ENCODE data around the gene HGFAC.
"Not testable (repeated sequence)": the region's sequence is repeated elsewhere in the genome, so short reads cannot be mapped to it uniquely, and the experiment has no call there.

Gene HGFAC

DNA sequence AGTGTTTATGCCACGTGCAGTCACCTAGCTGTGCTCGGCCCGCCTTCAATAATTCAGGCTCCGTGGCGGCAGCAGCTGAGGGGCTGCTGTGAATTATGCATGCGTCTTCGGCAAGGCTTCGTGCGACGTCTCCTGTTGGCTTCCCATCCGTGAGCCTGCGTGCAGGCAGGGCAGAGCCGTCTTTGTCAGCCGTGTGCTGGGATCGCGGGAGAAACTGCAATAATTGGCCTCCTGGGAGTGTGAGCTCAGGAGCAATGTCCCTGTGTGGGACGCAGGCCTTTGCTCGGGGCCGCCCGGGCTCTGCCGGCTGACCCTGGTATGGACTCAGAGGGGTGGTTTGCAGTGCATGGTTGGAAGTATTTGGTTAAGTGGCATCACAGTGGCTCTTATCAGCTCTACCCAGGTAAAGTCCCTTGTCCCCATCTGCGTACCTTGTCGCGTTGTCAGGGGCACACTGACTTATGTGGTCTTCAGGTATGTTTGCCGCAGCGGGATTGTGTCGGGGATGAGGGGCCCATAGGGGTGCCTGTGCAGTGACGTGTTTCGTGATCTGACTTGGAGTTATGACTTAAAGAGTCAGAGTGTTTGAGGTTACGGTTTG, 34.5 kb upstream of the HGFAC start:
- Mint-ChIP-seq H3K4me1 (no peaks in the 10 kb centered on the region), H3K27me3 (no peaks in the 10 kb centered on the region), H3K27ac (no peak overlapping the region), H3K9me3 (no peaks in the 10 kb centered on the region), H3K4me3 (no peak overlapping the region), H3K36me3 (no peaks in the 10 kb centered on the region)
- DNase-seq (ENCODE audit: low spot score in 2 of 2) (no peak), ATAC-seq (ENCODE audit: low read depth) (no peak)

DNA sequence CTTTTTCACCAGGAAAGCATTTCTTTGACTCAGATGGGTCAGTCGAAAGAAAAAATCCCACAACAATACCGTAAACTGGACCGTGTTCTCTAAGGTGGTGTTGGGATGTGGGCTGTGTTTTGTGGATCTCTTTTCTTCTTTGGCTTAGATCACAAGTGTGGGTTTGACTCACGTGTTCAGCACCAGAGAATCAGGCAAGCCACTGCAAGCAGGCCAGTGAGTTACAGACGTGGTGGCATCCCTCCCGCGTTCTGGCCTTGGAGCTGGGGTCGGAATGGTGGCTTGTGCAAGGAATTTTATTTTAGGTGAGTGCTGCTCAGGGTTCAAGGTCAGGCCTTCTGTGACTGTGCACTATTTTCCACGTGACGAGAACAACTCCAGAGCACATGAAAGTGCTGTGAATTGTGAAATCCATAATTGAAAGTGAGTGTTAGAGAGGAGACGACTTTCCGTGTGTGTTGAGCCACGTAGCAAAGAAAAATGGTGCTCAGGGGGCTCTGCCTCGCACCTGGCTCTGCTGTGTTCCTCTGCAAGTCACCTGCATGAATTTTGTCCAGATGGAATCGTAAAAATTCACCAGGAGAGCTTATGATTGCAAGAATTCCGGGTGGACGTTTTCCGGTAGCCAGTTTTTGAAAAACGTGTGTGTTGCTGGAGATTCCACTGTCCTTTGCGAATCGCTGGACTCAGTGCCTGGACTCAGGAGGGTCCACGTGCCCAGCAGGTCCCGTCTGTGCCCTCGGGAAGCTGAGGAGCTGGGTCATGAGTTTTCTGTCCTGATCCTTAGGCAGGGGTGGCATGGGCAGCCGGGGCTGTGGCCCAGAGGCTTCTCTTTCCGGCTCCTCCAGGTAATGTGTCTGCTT, 33.6 kb upstream of the HGFAC start:
- Mint-ChIP-seq H3K36me3 (no peaks in the 10 kb centered on the region), H3K9me3 (no peaks in the 10 kb centered on the region), H3K4me1 (no peaks in the 10 kb centered on the region), H3K4me3 (no peak overlapping the region), H3K27me3 (no peaks in the 10 kb centered on the region), H3K27ac (no peak overlapping the region)
- no peak for DNase-seq (ENCODE audit: low spot score in 2 of 2)
- ATAC-seq (ENCODE audit: low read depth): no peak

DNA sequence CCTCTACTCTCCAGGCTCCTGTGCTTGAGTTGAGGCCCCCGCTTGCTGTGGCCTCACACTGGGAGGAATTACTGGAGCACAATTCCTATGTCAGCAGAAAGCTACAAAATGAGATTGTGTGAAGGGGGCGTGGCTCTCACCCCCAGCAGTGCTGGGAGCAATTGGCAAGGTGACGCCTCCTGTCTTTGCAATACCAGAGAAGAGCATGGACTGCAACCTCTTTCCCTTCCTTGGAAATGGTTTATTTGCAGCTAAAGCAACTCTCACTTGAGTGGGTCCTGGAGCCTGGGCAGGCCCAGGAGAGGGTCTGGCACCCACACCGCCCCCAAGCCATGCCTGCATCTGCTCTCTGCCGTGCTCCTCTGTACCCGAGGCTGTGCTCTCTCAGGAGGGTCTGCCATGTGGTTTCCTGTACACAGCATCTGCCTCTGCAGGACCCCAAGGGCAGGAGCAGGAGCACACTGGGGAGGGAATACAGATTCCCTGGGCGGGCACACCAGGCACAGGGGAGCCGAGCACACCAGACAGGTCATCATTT, 32.9 kb upstream of the HGFAC start:
- DNase-seq (ENCODE audit: low spot score in 2 of 2) (no peak), ATAC-seq (ENCODE audit: low read depth) (no peak)
- Mint-ChIP-seq H3K4me1 (no peaks in the 10 kb centered on the region), H3K4me3 (no peak overlapping the region), H3K36me3 (no peaks in the 10 kb centered on the region), H3K27me3 (peaks cover 3% of the 10 kb centered on the region), H3K27ac (no peak overlapping the region), H3K9me3 (no peaks in the 10 kb centered on the region)

DNA sequence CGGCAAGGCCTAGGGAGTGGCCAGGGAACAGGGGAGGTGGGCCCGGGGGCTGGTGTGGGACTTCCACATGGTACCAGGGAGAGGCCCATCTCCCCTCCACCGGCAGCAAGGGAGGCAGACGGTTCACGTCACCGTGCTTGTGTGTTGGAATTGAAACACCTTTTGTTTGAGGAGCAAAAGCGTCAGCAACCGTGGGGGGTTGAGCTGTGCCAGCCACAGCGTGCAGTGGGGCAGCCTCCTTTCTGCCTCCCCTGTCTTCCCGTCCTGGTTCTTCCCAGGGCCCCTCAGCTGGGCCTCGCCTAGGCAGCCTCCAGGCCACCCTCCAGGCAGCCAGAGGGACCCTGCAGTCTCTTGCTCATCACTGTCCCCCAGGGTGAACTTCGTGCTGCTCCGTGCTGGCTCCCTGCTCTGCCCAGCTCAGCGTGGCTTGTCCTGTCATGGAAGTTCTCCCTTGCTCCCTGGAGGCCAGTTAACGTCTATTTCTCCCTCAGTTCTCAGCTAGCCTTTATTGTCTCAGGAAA, 32.1 kb upstream of the HGFAC start:
- DNase-seq (ENCODE audit: low spot score in 2 of 2): no peak
- peaks cover under 1% of the 10 kb centered on the region for H3K36me3 Mint-ChIP-seq
- H3K9me3 Mint-ChIP-seq: no peaks in the 10 kb centered on the region
- H3K27ac Mint-ChIP-seq: no peak overlapping the region
- peaks cover 3% of the 10 kb centered on the region for H3K4me1 Mint-ChIP-seq
- no peak overlapping the region for H3K4me3 Mint-ChIP-seq
- no peak for ATAC-seq (ENCODE audit: low read depth)
- H3K27me3 Mint-ChIP-seq: peaks cover 4% of the 10 kb centered on the region

DNA sequence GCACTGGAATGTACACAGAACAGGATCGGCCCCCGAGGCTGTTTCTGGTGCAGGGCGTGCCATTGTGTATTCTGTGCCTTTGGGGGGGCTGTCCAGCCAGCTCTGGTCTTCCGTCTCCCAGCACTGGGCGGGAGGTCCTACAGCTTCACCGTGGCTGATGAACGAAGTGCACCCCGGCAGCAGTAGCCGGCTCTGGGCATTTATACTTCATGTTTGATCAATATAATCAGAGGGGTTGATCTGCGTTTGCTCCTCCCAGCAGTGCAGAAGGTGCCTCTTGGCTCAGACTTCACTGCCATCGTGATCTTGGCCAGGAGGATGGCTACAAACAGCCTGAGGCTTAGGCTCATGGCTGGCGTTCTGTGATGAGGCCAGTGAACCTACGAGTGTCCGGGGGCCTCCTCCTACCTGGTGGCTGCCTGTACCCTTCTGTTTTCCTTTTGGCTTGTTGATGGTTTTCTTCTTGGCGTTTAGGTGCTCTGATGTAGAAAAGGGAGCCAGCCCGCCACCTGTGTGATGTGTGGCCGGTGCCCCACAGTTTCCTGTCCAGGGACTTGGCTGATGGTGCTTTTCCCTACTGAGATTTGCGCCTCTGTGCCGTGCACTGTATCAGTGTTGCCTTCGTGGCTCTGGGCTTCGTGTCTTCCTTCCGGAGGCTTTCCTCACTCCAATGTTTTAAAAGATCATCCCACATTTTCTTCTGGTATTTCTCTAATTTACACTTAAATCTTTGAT, 31.2 kb upstream of the HGFAC start:
- ATAC-seq (ENCODE audit: low read depth) (no peak), DNase-seq (ENCODE audit: low spot score in 2 of 2) (no peak)
- peaks cover 4% of the 10 kb centered on the region for H3K36me3 Mint-ChIP-seq
- H3K4me3 Mint-ChIP-seq: no peak overlapping the region
- H3K9me3 Mint-ChIP-seq: no peaks in the 10 kb centered on the region
- H3K27ac Mint-ChIP-seq: no peak overlapping the region
- H3K4me1 Mint-ChIP-seq: peaks cover 6% of the 10 kb centered on the region
- H3K27me3 Mint-ChIP-seq: peaks cover 8% of the 10 kb centered on the region

DNA sequence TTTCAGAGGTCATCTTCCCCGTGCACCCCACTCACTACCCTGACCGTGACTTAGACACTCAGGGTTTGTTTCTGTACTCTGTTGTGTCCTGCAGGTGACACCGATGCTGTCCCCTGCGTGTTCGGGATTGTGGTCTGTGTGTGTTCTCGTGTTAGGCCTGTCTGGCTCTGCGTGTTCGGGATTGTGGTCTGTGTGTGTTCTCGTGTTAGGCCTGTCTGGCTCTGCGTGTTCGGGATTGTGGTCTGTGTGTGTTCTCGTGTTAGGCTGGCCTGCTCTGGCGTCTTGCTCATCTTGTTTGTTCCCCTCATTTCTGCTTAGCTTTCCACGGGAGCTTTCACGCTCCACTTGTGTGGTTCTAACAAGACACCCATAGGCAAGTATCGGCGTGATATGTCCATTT, 30.6 kb upstream of the HGFAC start:
- not testable (repeated sequence) for DNase-seq (ENCODE audit: low spot score in 2 of 2); H3K36me3 Mint-ChIP-seq; H3K4me1 Mint-ChIP-seq; ATAC-seq (ENCODE audit: low read depth); H3K27me3 Mint-ChIP-seq; H3K9me3 Mint-ChIP-seq; H3K27ac Mint-ChIP-seq; H3K4me3 Mint-ChIP-seq

DNA sequence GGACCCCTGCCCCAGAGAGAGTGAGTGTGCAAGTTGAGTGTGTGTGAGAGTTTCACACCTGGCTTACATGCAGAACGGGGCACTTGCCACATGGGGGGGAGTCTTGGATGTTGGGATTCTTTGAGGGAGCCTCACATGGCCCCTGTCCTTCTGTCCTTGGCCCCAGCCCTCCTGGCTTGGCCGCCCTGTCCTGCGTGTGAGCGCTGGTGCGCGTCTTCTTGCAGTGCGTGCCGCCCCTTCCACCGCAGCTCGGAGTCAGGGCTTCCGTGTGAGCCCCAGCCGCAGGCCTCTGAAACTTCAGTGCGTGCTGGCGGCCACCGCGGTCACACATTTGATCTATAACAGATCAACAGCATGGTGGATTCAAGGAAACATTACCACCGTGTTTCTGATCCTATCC, 30.1 kb upstream of the HGFAC start:
- H3K4me1 Mint-ChIP-seq: peaks cover 6% of the 10 kb centered on the region
- ATAC-seq (ENCODE audit: low read depth): no peak

DNA sequence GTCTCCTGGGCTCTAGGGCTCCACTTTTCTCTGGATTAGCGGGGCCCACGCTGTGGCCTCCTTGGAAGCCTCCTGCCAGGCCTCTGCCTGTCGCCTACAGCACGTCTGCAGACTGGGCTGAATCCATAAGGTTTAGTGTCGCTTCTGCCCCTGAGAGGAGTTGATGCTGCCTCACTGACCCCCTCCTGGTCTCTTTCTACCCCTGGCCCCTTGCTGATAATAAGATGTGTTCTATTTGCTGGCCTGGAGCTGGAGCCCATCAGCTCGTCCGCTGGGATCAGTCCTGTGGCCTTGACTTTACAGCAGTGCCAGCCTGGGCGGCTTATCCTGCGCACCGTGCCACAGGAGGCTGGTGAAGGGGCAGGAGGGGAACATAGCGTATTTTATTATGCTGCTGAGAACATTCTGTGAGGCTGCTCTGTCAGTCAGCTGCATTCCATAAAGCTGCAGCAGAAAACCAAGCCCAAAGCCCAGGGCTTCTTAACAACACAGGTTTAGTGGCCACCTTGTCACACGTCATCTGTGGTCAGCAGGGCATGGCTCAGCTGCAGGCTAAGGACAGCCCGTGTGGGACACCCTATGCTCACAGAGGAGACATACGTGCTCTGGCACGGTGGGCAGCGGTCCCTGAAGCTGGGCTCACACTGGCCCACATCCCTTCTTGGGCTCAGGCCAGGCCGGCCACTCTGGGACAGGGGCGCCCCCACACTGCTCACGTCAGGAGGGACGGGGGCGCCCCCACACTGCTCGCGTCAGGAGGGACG, 29.3 kb upstream of the HGFAC start:
- peaks cover 8% of the 10 kb centered on the region for H3K27me3 Mint-ChIP-seq
- H3K36me3 Mint-ChIP-seq: peaks cover 4% of the 10 kb centered on the region
- no peak overlapping the region for H3K4me3 Mint-ChIP-seq
- H3K27ac Mint-ChIP-seq: no peak overlapping the region
- no peaks in the 10 kb centered on the region for H3K9me3 Mint-ChIP-seq
- peaks cover 6% of the 10 kb centered on the region for H3K4me1 Mint-ChIP-seq
- DNase-seq (ENCODE audit: low spot score in 2 of 2) (no peak), ATAC-seq (ENCODE audit: low read depth) (no peak)

More for the DNA sequence above, 30.1 kb upstream of the HGFAC start:
- peaks cover 8% of the 10 kb centered on the region for H3K27me3 Mint-ChIP-seq
- no peak overlapping the region for H3K27ac Mint-ChIP-seq
- H3K4me3 Mint-ChIP-seq: no peak overlapping the region
- H3K9me3 Mint-ChIP-seq: no peaks in the 10 kb centered on the region
- peaks cover 4% of the 10 kb centered on the region for H3K36me3 Mint-ChIP-seq
- no peak for DNase-seq (ENCODE audit: low spot score in 2 of 2)

DNA sequence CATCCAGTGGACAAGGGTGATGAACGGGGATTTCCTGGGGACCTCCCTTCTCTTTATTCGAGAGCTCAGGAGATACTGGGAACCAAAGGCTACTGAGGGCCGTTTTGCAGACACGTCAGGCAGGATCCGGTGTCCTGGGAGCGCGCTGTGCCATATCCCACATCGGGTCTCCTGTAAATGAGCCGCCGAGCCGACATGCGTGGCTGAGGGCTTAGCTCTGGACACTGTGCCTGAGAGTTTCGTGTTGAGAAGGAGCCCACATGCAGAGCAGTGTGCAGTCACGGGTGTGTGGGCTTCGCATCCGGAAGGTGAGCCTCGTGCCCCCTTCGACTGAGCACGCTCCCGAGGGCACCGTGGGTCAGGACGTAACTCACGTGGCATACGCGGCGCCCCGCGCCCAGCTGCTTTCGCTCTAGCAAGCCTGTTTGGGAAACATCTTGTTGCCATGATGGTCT, 28.5 kb upstream of the HGFAC start:
- DNase-seq (ENCODE audit: low spot score in 2 of 2) (no peak), ATAC-seq (ENCODE audit: low read depth) (no peak)
- no peaks in the 10 kb centered on the region for H3K9me3 Mint-ChIP-seq
- H3K4me3 Mint-ChIP-seq: no peak overlapping the region
- peaks cover 6% of the 10 kb centered on the region for H3K36me3 Mint-ChIP-seq
- peaks cover 6% of the 10 kb centered on the region for H3K4me1 Mint-ChIP-seq
- H3K27ac Mint-ChIP-seq: no peak overlapping the region
- H3K27me3 Mint-ChIP-seq: peaks cover 10% of the 10 kb centered on the region

DNA sequence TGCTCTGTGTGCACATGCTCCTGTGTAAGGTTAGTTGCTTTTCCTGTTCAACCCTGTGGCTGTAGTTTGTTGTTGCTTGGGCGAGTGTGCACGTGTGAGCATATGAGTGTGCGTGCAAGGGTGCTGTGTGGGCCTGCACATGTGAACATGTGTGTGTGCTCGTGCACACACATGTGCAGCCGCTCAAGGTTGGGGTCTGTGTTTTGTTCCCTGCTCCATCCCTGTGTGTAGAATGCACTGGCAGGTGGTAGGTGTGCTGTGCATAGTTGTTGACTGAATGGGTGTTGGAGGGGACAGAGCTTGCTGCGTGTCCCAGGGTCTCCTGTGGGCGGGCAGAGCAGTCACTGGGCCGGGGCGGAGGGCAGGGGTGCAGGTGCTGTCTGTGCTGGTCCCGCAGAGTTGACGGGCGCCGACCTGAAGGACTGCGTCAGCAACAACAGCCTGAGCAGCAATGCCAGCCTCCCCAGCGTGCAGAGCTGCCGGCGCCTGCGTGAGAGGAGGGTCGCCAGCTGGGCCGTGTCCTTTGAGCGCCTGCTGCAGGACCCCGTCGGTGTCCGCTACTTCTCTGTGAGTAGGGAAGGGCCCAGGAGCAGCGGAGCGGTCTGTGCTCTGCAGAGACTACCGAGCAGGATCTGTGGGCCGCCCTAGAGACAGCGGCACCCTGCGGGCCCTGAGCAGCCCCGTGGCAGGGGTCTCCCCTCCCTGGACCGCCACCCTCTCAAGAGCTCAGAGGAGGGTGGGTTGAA, 27.9 kb upstream of the HGFAC start:
- Mint-ChIP-seq H3K4me3 (no peak overlapping the region), H3K27me3 (peaks cover 10% of the 10 kb centered on the region), H3K9me3 (no peaks in the 10 kb centered on the region), H3K36me3 (peaks cover 6% of the 10 kb centered on the region), H3K27ac (no peak overlapping the region), H3K4me1 (peaks cover 6% of the 10 kb centered on the region)
- DNase-seq (ENCODE audit: low spot score in 2 of 2) (no peak), ATAC-seq (ENCODE audit: low read depth) (no peak)

DNA sequence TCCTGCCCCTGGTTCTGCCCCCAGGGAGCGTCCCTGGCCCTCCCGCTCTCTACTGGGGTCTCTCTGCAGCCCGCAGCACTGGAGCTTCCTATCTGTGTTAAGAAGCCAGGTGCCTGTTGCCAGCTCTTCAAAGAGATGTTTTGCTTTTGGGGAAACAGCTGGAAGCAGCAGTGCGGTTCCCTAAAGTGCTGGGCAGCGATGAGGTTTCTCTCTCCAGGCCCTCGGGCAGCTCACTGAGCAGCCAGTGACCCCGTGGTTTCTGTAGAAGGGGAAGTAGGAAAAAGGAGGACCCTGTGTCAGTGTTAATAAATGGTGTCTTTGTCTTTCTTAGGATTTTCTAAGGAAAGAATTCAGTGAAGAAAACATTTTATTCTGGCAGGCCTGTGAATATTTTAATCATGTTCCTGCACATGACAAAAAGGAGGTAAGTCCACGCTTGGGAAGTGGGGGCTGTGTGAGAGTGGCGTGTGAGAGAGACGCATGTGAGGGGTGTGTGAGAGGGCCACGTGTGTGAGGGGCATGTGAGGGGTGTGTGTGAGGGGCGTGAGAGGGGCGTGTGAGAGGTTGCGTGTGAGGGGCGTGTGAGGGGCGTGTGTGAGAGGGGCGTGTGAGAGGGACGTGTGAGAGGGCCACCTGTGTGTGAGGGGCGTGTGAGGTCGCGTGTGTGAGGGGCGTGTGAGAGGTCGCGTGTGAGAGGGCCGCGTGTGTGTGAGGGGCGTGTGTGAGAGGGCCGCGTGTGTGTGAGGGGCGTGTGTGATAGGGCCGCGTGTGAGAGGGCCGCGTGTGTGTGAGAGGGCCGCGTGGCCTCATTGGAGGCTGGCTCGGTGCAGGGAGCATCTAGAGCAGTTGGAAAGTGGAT, 27.1 kb upstream of the HGFAC start:
- H3K4me1 Mint-ChIP-seq: peaks cover 6% of the 10 kb centered on the region
- H3K9me3 Mint-ChIP-seq: no peaks in the 10 kb centered on the region
- DNase-seq (ENCODE audit: low spot score in 2 of 2) (no peak), ATAC-seq (ENCODE audit: low read depth) (peak; percentile 17)
- no peak overlapping the region for H3K4me3 Mint-ChIP-seq
- no peak overlapping the region for H3K27ac Mint-ChIP-seq
- peaks cover 6% of the 10 kb centered on the region for H3K36me3 Mint-ChIP-seq
- peaks cover 10% of the 10 kb centered on the region for H3K27me3 Mint-ChIP-seq

DNA sequence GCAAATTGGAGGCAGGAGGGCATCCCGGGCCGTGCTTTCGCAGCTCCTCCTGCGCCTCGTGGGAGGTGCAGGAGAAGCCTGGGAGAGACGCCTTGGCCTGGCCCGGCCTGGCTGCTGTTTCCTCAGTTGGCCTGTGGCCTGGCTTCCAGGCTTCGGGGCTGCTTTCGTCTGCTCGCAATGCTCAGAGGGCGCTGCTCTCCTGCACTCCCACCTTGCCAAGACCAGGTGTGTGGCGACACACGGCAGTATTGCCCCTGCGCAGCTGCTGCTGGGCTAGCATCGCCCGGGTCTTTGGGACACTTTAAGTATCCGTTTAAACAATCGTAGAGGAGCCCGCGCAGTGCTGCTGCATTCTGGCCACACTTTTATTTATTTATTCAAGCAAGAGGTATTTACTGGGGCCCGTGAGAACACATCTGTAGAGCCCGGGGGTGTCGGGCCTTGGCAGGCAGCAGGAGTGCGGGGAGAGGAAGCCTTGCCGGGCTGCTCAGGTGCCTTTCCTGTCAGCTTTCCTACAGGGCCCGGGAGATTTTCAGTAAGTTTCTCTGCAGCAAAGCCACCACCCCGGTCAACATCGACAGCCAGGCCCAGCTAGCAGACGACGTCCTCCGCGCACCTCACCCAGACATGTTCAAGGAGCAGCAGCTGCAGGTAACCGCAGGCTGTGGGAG, 26.2 kb upstream of the HGFAC start:
- no peak for DNase-seq (ENCODE audit: low spot score in 2 of 2)
- H3K36me3 Mint-ChIP-seq: peaks cover 6% of the 10 kb centered on the region
- peaks cover 6% of the 10 kb centered on the region for H3K4me1 Mint-ChIP-seq
- ATAC-seq (ENCODE audit: low read depth): no peak
- H3K9me3 Mint-ChIP-seq: no peaks in the 10 kb centered on the region
- no peak overlapping the region for H3K4me3 Mint-ChIP-seq
- no peak overlapping the region for H3K27ac Mint-ChIP-seq
- H3K27me3 Mint-ChIP-seq: peaks cover 10% of the 10 kb centered on the region

Data from memory B cell (primary cell).